Bronchial epithelial cell (primary cell): ENCODE results near the gene FOXP4. TPM values are rescaled to one million over a fixed set of nuclear protein-coding genes. Genes with fewer than 3 reads are reported as not detected.

ENCODE experiments used
- DNase-seq: peaks from one replicate; pipeline ENCODE4 v3.0.0-alpha.2; 2010; ENCODE audit warnings: low read depth
- FAIRE-seq: peaks from 2 replicates; lab custom pipeline; 2011; peaks lifted over from hg19 to GRCh38; lab: Jason Lieb, UNC
- H3K27me3 ChIP-seq: 2 replicates; pipeline ENCODE4 v1.5.1; 2011; ENCODE audit warnings: low read length; ENCODE audit not compliant: control insufficient read depth, insufficient read depth
- H3K36me3 ChIP-seq: 2 replicates; pipeline ENCODE4 v1.5.1; 2011; ENCODE audit warnings: low read length; ENCODE audit not compliant: control insufficient read depth, insufficient read depth
- H3K4me3 ChIP-seq: 2 replicates; pipeline ENCODE4 v1.5.1; 2011; ENCODE audit warnings: mild to moderate bottlenecking, low read depth, low read length, control low read depth
- total RNA-seq: library from RNA; depleted of rRNA; stranded (reverse); fragments of >200 nt; gene quantifications from 2 replicates; pipeline ENCODE4 v1.2.1, GENCODE V29; 2014
- TF ChIP-seq, protein P1 (sequence below): IDR thresholded peaks from 2 replicates; pipeline ENCODE4 v1.5.1; 2011; ENCODE audit warnings: mild to moderate bottlenecking, moderate library complexity, low read length, control low read depth, inconsistent platforms; ENCODE audit not compliant: insufficient read depth, severe bottlenecking

FOXP4 gene
- total RNA-seq, 1 donor from 2014 or later: 2.1 TPM

DNA sequence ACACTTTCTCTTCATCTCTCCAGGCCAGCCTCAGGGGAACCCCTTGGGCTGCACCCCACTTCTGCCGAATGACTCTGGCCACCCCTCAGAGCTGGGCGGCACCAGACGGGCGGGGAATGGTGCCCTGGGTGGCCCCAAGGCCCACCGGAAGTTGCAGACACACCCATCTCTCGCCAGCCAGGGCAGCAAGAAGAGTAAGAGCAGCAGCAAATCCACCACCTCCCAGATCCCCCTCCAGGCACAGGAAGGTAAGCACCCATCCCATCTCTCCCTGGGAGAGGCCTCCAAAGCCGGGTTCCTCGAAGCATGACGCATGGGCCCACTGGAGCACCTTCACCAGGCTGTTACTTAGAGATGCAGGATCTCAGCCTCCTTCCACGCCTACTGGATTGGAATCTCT lies 103.4 kb downstream of the FOXP4 start:
- TF ChIP-seq, protein P1, sequence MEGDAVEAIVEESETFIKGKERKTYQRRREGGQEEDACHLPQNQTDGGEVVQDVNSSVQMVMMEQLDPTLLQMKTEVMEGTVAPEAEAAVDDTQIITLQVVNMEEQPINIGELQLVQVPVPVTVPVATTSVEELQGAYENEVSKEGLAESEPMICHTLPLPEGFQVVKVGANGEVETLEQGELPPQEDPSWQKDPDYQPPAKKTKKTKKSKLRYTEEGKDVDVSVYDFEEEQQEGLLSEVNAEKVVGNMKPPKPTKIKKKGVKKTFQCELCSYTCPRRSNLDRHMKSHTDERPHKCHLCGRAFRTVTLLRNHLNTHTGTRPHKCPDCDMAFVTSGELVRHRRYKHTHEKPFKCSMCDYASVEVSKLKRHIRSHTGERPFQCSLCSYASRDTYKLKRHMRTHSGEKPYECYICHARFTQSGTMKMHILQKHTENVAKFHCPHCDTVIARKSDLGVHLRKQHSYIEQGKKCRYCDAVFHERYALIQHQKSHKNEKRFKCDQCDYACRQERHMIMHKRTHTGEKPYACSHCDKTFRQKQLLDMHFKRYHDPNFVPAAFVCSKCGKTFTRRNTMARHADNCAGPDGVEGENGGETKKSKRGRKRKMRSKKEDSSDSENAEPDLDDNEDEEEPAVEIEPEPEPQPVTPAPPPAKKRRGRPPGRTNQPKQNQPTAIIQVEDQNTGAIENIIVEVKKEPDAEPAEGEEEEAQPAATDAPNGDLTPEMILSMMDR: no peak
- no peaks in the 10 kb centered on the region for H3K27me3 ChIP-seq
- FAIRE-seq (peak; percentile 60), DNase-seq (no peak)
- H3K4me3 ChIP-seq: no peak overlapping the region
- H3K36me3 ChIP-seq: peaks cover 38% of the 10 kb centered on the region

GRCh38 chr6:41650120-41650519 lies 103.9 kb downstream of the FOXP4 start:
- peaks cover 38% of the 10 kb centered on the region for H3K36me3 ChIP-seq
- TF ChIP-seq, protein P1: no peak
- no peak for DNase-seq
- no peaks in the 10 kb centered on the region for H3K27me3 ChIP-seq
- no peak for FAIRE-seq
- no peak overlapping the region for H3K4me3 ChIP-seq

DNA sequence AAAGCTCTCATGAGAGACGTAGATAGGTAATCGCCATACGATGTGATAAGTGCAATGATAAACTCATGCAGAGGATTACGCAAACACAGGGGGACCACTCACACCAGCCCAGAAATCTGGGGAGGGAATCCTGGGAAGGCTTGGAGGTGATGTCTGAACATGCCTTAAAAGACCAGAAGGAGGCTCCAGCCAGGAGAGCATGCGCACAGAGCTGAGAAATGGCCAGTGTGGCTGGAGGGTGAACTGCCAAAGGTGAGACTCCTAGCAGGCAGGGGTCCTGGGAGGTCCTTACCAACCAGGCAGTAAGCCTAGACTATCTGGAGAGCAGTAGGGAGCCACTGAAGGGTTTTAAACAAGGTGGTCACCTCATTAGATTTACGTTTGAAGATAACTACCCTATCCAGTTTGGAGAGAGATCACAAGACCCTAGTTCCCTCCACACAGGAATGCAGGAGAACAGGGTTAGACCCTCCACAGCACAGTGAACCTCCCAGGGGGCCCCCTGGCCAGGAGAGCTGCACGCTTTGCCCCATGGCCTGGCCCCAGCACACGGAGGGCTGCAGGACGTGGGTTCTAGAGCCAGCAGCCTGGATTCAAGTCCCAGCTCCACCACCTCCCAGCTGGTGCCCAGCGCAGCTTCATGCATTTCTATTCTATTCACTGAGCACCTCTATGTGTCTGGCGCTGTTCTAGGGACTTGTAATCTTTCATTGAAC lies 105.2 kb downstream of the FOXP4 start:
- TF ChIP-seq, protein P1: no peak
- H3K27me3 ChIP-seq: no peaks in the 10 kb centered on the region
- peaks cover 30% of the 10 kb centered on the region for H3K36me3 ChIP-seq
- no peak for DNase-seq
- peak; percentile 52 for FAIRE-seq
- no peak overlapping the region for H3K4me3 ChIP-seq

Other genes starting within 250 kb of the FOXP4 start
- not detected in 2 replicates for gene NCR2, start 210.8 kb upstream of the FOXP4 start, total RNA-seq
- 57.1 and 61.3 TPM in 2 replicates for gene MDFI, start 92.1 kb downstream of the FOXP4 start, total RNA-seq
- gene TFEB, start 189.2 kb downstream of the FOXP4 start, total RNA-seq: 6.8 and 13.2 TPM in 2 replicates
- gene PGC, start 201.0 kb downstream of the FOXP4 start, total RNA-seq: not detected in 2 replicates
- 0.77 and 0.79 TPM in 2 replicates for gene FRS3, start 233.5 kb downstream of the FOXP4 start, total RNA-seq
- gene PRICKLE4, start 234.4 kb downstream of the FOXP4 start, total RNA-seq: 0.53 and 0.90 TPM in 2 replicates
- 35.2 and 55.0 TPM in 2 replicates for gene TOMM6, start 241.3 kb downstream of the FOXP4 start, total RNA-seq